Esophagus squamous epithelium (tissue), 5 donors: Measurements from ENCODE around the gene C9orf85. TPM values are rescaled to one million over a fixed set of nuclear protein-coding genes. Genes with fewer than 3 reads are reported as not detected.

Source experiments
- DNase-seq: peaks from one replicate; lab custom pipeline; 2025; lab: John Stamatoyannopoulos, UW
- H3K27ac ChIP-seq, 4 donors: fragments of 200-600 bp; sonication (generic); one replicate each; pipeline ENCODE4 v1.5.1; 2016 to 2019; ENCODE audit warnings: mild to moderate bottlenecking in 1 of 4
- H3K27me3 ChIP-seq, 4 donors: fragments of 200-600 bp; sonication (generic); 1 replicate in 3 of 4; 2 replicates in 1 of 4; pipeline versions ENCODE4 v1.5.1 to v1.6.0; 2017 to 2021; ENCODE audit warnings: antibody characterized with exemption in 1 of 4
- H3K36me3 ChIP-seq, 3 donors: fragments of 200-600 bp; sonication (generic); one replicate each; pipeline ENCODE4 v1.5.1; 2016 to 2019
- H3K4me1 ChIP-seq, 3 donors: fragments of 200-600 bp; sonication (generic); one replicate each; pipeline ENCODE4 v1.5.1; 2017 to 2019
- H3K4me3 ChIP-seq, 4 donors: fragments of 200-600 bp; sonication (generic); 1 replicate in 3 of 4; 2 replicates in 1 of 4; pipeline ENCODE4 v1.5.1; 2016 to 2019; ENCODE audit warnings: mild to moderate bottlenecking in 2 of 4, moderate library complexity in 1 of 4
- H3K9me3 ChIP-seq, 3 donors: fragments of 200-600 bp; sonication (generic); one replicate each; pipeline ENCODE4 v1.5.1; 2016 to 2019
- CTCF ChIP-seq, 6 experiments: fragments of 450-650 bp in 4 of 6; fragments of 200-600 bp in 2 of 6; sonication (generic) in 2 of 6; IDR thresholded peaks; one replicate each; pipeline ENCODE4 v1.5.1; 2016 to 2019; ENCODE audit warnings: antibody characterized with exemption in 6 of 6, mild to moderate bottlenecking in 4 of 6, moderate library complexity in 4 of 6
- POLR2A ChIP-seq, 4 donors: fragments of 450-650 bp; IDR thresholded peaks; one replicate each; pipeline ENCODE4 v1.6.1; 2017; ENCODE audit warnings: antibody characterized with exemption in 4 of 4, mild to moderate bottlenecking in 4 of 4, moderate library complexity in 3 of 4
- WGBS, 2 donors: methylation state at CpG; one replicate each; pipeline ENCODE4 v1.1.5; 2018; 5-methylcytosine and 5-hydroxymethylcytosine counted together
- intact Hi-C: fragments of 100-400 bp; cut with DNase I; formaldehyde crosslinking; loops from one replicate; pipeline ENCODE4 v1.15.0; 2022
- total RNA-seq, 4 donors: library from RNA; depleted of rRNA; stranded (reverse); fragments of >200 nt; gene quantifications; one replicate each; pipeline ENCODE4 v1.1.0, GENCODE V29; 2016
- donor health status: DM: yes; HTN: yes; CAD: no.

The C9orf85 gene, protein sequence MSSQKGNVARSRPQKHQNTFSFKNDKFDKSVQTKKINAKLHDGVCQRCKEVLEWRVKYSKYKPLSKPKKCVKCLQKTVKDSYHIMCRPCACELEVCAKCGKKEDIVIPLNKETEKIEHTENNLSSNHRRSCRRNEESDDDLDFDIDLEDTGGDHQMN
- total RNA-seq, result 10 to 100 TPM in 3 of 4 donors, 1 to 10 TPM in 1; 9.1 to 12.8 (median 10.4) TPM

- intact Hi-C loops, result no loop called here
- WGBS, 2 donors, result 0 to 3% methylated on average over 15 to 18 of the region's 45 CpGs
- Histone ChIP-seq H3K27me3 (no peaks in the 10 kb centered on the region), H3K36me3 (peaks cover 0 to 3% (median 0%) of the 10 kb centered on the region in 3 donors), H3K4me1 (peaks cover 10 to 71% (median 18%) of the 10 kb centered on the region in 3 donors), H3K27ac (peak within 1 kb of the TSS; percentile 90 to 97 (median 95)), H3K9me3 (no peaks in the 10 kb centered on the region), H3K4me3 (peak within 1 kb of the TSS; percentile 72 to 97 (median 88))
- DNase-seq, result peak; percentile 97
- peak in 3 of 4 donors; percentile 89 to 98 (median 94) for TF ChIP-seq POLR2A (IDR thresholded peaks at IDR 0.05)
- TF ChIP-seq CTCF (IDR thresholded peaks at IDR 0.05), result no peak
Measured at GRCh38 chr9:71911061-71911907, at the start of gene C9orf85, which contains the start of gene ABHD17B. Gene C9orf85 (plus strand): TSS chr9:71911639. CDS start chr9:71911735, 96 bp downstream. Gene ABHD17B (minus strand): TSS chr9:71911193. CDS start chr9:71875080, 36,113 bp downstream.

DNA sequence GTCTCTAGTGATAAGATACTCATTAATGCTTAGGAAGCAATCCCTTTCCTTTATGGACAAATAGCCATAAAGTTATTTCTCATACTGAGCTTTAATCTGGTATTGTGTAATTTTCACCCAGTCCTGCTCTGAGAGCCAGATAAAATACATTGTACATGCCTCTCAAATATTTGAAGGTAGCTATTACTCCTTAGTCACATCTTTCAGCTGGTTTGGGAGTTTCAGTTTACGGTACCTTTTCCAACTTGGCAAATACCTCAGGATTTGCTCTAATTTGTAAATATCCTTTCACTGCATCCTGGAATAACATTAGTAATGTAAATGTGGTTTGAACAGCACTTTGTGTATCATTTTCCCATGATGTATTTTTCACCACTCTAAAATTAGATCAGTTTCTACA lies 47.8 kb upstream of the C9orf85 start:
- peaks cover 0 to 24% (median 11%) of the 10 kb centered on the region in 3 donors for H3K9me3 ChIP-seq
- no peaks in the 10 kb centered on the region for H3K4me1 ChIP-seq
- H3K4me3 ChIP-seq, result no peak overlapping the region
- 93 to 100% methylated on average over 1 of the region's 1 CpG for WGBS, 2 donors
- no peak for DNase-seq
- H3K27me3 ChIP-seq, result no peaks in the 10 kb centered on the region
- H3K27ac ChIP-seq, result no peak overlapping the region
- peaks cover 0 to 69% (median 0%) of the 10 kb centered on the region in 3 donors for H3K36me3 ChIP-seq
- no peak for TF ChIP-seq POLR2A (IDR thresholded peaks at IDR 0.05)
- no peak for TF ChIP-seq CTCF (IDR thresholded peaks at IDR 0.05)
- intact Hi-C loops, result no loop called here

GRCh38 chr9:71875345-71875744 lies 36.1 kb upstream of the C9orf85 start:
- H3K4me3 ChIP-seq, result no peak overlapping the region
- no peaks in the 10 kb centered on the region for H3K27me3 ChIP-seq
- H3K27ac ChIP-seq, result peak overlapping the region in 1 of 4 donors; percentile 3
- no peak for DNase-seq
- H3K36me3 ChIP-seq, result peaks cover 0 to 17% (median 0%) of the 10 kb centered on the region in 3 donors
- TF ChIP-seq POLR2A (IDR thresholded peaks at IDR 0.05) (no peak), CTCF (IDR thresholded peaks at IDR 0.05) (no peak)
- H3K9me3 ChIP-seq, result peaks cover 0 to 29% (median 25%) of the 10 kb centered on the region in 3 donors
- WGBS, 2 donors, result 69 to 90% methylated on average over 6 of the region's 6 CpGs
- H3K4me1 ChIP-seq, result peaks cover 0 to 12% (median 0%) of the 10 kb centered on the region in 3 donors
- intact Hi-C loops, result no loop called here

- H3K27me3 ChIP-seq, result no peaks in the 10 kb centered on the region
Measured at GRCh38 chr9:71876106-71876505, 35.3 kb upstream of the C9orf85 start.

More at GRCh38 chr9:71876106-71876505, 35.3 kb upstream of the C9orf85 start:
- WGBS, 2 donors, result 87 to 90% methylated on average over 2 of the region's 2 CpGs
- Histone ChIP-seq H3K4me1 (peaks cover 0 to 12% (median 0%) of the 10 kb centered on the region in 3 donors), H3K36me3 (peaks cover 0 to 17% (median 0%) of the 10 kb centered on the region in 3 donors), H3K4me3 (no peak overlapping the region), H3K9me3 (peaks cover 0 to 29% (median 25%) of the 10 kb centered on the region in 3 donors), H3K27ac (peak overlapping the region in 1 of 4 donors; percentile 3)
- DNase-seq, result no peak
- TF ChIP-seq POLR2A (IDR thresholded peaks at IDR 0.05) (no peak), CTCF (IDR thresholded peaks at IDR 0.05) (no peak)
- intact Hi-C loops, result no loop called here
